Measurements from ENCODE around the gene ADGRG6.
"Not testable (repeated sequence)": the region's sequence is repeated elsewhere in the genome, so short reads cannot be mapped to it uniquely, and the experiment has no call there.

Gene ADGRG6

DNA sequence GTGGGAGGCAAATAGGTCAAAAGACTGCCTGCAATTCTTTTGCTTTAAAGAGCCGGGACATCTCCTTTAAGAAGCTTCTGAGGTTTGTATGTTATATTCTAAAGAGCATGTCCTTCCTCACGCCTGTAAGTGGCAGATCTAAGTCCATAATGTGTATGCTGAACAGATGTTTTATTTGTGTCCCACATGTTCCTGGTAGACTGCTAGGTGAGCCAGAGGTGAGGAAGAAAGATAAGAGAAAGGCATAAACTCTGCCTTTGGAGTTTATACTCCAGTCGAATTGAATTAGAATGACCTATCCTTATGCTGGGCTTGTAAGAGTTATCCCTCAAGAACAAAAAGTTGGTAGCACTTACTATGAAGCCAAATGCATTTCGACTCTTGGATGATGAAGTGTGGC lies 27.2 kb upstream of the ADGRG6 start:
- H3K27ac ChIP-seq, result no peak overlapping the region
- H3K9me3 ChIP-seq (replicated peaks in 1 of 11), result no peaks in the 10 kb centered on the region
- no peak overlapping the region for H3K4me2 ChIP-seq
- no peak for TF ChIP-seq Cebpa-rat (IDR thresholded peaks at IDR 0.05)
- no peak overlapping the region for H3K4me3 ChIP-seq
- H3K36me3 ChIP-seq, result no peaks in the 10 kb centered on the region
- no peaks in the 10 kb centered on the region for H3K27me3 ChIP-seq
- H3K4me1 ChIP-seq, result no peaks in the 10 kb centered on the region
- no peaks in the 10 kb centered on the region for H4K20me1 ChIP-seq
- H3K9ac ChIP-seq, result no peak overlapping the region

DNA sequence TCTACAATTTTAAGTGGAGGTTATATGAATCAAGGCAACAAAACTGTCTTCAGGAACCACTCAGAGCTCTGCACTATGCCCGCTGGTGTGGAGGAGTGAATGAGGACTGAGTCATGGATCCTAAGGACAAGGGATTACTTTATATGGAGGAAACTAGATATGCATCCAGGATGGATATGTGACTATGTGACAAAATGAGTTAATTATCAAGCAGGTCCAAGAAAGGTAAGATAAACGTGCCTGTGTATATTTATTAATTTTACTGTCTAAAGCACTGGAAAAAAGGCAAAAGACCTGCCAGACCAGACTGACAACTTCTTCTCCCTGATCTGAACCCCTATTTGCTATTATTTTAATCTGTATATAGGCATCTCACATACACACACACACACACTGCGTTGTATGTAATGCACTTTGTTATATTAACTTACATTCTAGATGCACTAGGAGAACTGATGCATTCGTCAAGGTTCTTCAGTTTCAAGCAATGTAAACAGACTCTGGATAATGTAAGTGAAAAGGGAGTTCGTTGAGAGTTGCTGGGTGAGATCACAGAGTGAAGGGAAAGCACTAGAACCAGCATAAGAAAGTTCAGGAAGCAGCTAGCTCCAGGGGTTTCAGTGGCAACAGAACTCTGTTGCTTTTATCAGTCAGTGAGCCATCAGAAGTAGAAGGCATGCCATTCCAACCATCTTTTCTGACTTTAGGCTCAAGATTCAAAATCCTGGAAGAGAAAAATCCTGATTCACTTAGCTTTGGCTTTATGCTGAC lies 26.4 kb upstream of the ADGRG6 start:
- H3K27ac ChIP-seq, result no peak overlapping the region
- TF ChIP-seq Cebpa-rat (IDR thresholded peaks at IDR 0.05), result no peak
- H3K27me3 ChIP-seq, result no peaks in the 10 kb centered on the region
- H3K4me1 ChIP-seq, result no peaks in the 10 kb centered on the region
- H3K4me2 ChIP-seq, result no peak overlapping the region
- H3K4me3 ChIP-seq, result no peak overlapping the region
- H4K20me1 ChIP-seq, result no peaks in the 10 kb centered on the region
- H3K36me3 ChIP-seq, result no peaks in the 10 kb centered on the region
- H3K9ac ChIP-seq, result no peak overlapping the region
- no peaks in the 10 kb centered on the region for H3K9me3 ChIP-seq (replicated peaks in 1 of 11)

DNA sequence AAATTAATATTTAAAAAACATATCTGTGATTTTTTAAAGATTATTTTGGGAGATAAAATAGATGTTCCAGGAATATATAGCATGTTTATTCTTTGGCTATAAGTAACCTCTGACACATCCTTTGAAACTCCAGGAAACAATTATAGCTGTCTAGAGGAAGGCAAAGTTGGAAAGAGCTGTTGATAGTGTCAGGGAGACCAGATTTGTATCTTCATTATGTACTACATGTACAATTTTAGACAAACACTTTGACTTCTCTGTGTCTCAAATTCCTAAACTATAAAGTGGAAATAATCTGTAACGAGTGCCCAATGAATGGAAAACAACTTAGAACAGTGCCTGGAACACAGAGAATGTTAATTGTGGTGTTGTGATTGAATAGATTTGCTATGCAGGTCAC lies 25.6 kb upstream of the ADGRG6 start:
- no peaks in the 10 kb centered on the region for H3K27me3 ChIP-seq
- TF ChIP-seq Cebpa-rat (IDR thresholded peaks at IDR 0.05), result no peak
- no peaks in the 10 kb centered on the region for H3K4me1 ChIP-seq
- H3K4me3 ChIP-seq, result no peak overlapping the region
- H3K27ac ChIP-seq, result no peak overlapping the region
- no peaks in the 10 kb centered on the region for H4K20me1 ChIP-seq
- H3K9me3 ChIP-seq (replicated peaks in 1 of 11), result peaks cover 0 to 6% (median 3%) of the 10 kb centered on the region in 11 experiments; a peak in 5 of 22 replicates
- no peaks in the 10 kb centered on the region for H3K36me3 ChIP-seq
- H3K4me2 ChIP-seq, result no peak overlapping the region
- no peak overlapping the region for H3K9ac ChIP-seq

DNA sequence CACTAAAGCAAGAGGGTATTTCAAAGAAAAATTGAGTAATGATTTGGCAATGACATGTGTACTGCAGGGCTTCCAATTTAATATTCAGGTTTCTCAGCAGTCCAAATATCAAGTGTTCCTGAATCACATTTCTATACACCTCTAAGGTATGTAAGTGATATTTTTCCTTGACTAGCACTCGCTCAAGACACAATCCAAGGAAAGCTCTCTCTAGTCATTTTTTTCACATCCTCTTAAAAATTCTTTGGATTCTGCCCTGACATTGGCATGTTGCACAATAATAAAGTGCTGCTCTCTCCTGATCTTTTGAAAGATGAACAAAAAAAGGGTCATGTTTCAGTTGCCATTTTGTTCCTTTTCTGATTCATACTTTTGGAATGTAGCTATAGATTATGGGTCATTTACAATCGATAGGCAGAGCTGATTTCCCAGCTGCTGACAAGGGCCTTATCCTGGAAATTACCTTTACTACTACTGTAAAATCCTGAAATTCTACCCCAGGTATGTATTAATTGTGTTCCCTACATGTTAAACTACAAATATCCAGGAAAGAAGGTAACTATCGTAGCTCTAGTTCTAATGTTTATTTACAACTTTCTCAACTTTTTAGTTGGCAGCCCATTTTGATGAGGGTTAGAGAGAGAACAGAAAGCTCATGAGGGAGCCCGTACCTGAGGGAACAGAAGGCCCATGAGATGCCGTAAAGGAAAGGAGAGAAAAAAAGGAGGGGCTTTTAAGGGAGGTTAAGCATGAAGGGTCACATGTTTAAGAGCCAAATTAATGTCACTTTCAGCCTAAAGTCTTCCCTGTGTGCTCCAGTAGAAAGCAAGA lies 22.2 kb upstream of the ADGRG6 start:
- Histone ChIP-seq H3K4me3 (no peak overlapping the region), H4K20me1 (no peaks in the 10 kb centered on the region), H3K9ac (no peak overlapping the region), H3K9me3 (replicated peaks in 1 of 11) (peaks cover 0 to 6% (median 3%) of the 10 kb centered on the region in 11 experiments; a peak in 5 of 22 replicates), H3K27ac (no peak overlapping the region), H3K27me3 (no peaks in the 10 kb centered on the region), H3K4me2 (no peak overlapping the region), H3K36me3 (no peaks in the 10 kb centered on the region), H3K4me1 (no peaks in the 10 kb centered on the region)
- no peak; a peak in 1 of 22 replicates for TF ChIP-seq Cebpa-rat (IDR thresholded peaks at IDR 0.05)

DNA sequence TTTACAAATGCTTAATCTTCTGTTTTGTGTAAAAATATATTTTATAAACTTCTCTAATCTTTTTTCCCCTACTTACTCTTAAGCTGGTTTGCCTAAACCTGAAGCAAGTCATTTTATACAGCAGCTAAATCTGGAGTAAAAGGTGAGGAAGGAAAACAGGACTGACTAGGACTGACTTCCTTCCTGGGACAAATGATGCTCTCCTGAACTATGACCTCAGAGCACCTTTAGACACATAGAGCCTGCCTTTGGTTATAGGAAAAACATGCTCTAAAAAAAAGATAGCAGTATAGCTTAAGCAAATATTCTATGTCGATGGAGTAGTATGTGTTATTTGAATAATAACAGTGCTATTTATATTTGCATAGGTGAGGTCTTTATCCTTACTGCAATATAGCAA lies 21.5 kb upstream of the ADGRG6 start:
- Histone ChIP-seq H3K27me3 (no peaks in the 10 kb centered on the region), H3K4me2 (no peak overlapping the region), H4K20me1 (no peaks in the 10 kb centered on the region), H3K36me3 (no peaks in the 10 kb centered on the region), H3K27ac (no peak overlapping the region), H3K9me3 (replicated peaks in 1 of 11) (peaks cover 0 to 6% (median 3%) of the 10 kb centered on the region in 11 experiments; a peak in 5 of 22 replicates), H3K4me1 (no peaks in the 10 kb centered on the region), H3K4me3 (no peak overlapping the region), H3K9ac (no peak overlapping the region)
- TF ChIP-seq Cebpa-rat (IDR thresholded peaks at IDR 0.05), result no peak

DNA sequence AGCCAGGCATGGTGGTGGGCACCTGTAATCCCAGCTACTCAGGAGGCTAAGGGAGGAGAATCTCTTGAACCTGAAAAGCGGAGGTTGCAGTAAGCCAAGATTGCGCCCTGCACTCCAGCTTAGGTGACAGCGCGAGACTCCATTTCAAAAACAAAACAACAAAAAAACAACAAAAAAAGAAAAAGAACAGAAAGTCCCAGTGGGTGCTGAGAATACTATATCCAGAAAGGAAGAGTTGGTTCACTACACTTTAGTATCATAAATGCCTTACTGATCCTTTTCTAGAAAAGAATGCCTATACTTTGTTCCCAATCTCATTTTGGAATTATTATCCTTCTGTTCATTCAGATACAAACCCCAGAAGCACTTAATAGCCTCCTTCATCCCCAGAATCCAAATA lies 20.9 kb upstream of the ADGRG6 start:
- Histone ChIP-seq H3K4me1 (no peaks in the 10 kb centered on the region), H3K9me3 (replicated peaks in 1 of 11) (peaks cover 0 to 6% (median 3%) of the 10 kb centered on the region in 11 experiments; a peak in 5 of 22 replicates), H3K27me3 (no peaks in the 10 kb centered on the region), H4K20me1 (no peaks in the 10 kb centered on the region), H3K4me3 (no peak overlapping the region), H3K4me2 (no peak overlapping the region), H3K9ac (no peak overlapping the region), H3K36me3 (no peaks in the 10 kb centered on the region), H3K27ac (no peak overlapping the region)
- TF ChIP-seq Cebpa-rat (IDR thresholded peaks at IDR 0.05), result no peak

DNA sequence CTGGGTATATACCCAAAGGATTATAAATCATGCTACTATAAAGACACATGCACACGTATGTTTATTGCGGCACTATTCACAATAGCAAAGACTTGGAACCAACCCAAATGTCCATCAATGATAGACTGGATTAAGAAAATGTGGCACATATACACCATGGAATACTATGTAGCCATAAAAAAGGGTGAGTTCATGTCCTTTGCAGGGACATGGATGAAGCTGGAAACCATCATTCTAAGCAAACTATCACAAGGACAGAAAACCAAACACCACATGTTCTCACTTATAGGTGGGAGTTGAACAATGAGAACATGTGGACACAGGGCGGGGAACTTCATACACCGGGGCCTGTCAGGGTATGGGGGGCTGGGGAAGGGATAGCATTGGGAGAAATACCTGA lies 18.7 kb upstream of the ADGRG6 start:
- not testable (repeated sequence) for H3K4me1 ChIP-seq; H3K27me3 ChIP-seq; H4K20me1 ChIP-seq; H3K4me2 ChIP-seq; H3K4me3 ChIP-seq; H3K27ac ChIP-seq; H3K9me3 ChIP-seq (replicated peaks in 1 of 11); H3K9ac ChIP-seq; H3K36me3 ChIP-seq

DNA sequence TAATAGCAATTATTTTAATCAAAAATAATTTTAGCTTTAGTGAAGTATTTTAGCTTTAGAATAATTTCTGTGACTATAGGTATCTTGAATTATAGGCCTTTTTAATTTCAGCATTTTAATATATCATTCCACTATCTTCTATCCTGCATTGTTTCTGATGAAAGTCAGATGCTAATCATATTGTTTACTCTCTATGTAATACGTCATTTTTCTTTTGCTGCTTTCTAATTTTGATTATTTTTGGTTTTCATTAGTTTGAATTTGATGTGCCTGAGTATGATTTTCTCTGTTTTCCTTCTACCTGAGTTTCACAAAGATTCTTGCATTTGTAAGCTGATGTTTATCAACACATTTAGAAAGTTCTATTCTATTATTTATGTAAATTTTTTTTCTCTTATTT lies 17.4 kb upstream of the ADGRG6 start:
- Histone ChIP-seq H3K9ac (no peak overlapping the region), H3K4me1 (no peaks in the 10 kb centered on the region), H3K27ac (no peak overlapping the region), H3K36me3 (no peaks in the 10 kb centered on the region), H4K20me1 (no peaks in the 10 kb centered on the region), H3K4me2 (no peak overlapping the region), H3K27me3 (no peaks in the 10 kb centered on the region), H3K9me3 (replicated peaks in 1 of 11) (peaks cover 0 to 6% (median 3%) of the 10 kb centered on the region in 11 experiments; a peak in 5 of 22 replicates), H3K4me3 (no peak overlapping the region)
- no peak for TF ChIP-seq Cebpa-rat (IDR thresholded peaks at IDR 0.05)

DNA sequence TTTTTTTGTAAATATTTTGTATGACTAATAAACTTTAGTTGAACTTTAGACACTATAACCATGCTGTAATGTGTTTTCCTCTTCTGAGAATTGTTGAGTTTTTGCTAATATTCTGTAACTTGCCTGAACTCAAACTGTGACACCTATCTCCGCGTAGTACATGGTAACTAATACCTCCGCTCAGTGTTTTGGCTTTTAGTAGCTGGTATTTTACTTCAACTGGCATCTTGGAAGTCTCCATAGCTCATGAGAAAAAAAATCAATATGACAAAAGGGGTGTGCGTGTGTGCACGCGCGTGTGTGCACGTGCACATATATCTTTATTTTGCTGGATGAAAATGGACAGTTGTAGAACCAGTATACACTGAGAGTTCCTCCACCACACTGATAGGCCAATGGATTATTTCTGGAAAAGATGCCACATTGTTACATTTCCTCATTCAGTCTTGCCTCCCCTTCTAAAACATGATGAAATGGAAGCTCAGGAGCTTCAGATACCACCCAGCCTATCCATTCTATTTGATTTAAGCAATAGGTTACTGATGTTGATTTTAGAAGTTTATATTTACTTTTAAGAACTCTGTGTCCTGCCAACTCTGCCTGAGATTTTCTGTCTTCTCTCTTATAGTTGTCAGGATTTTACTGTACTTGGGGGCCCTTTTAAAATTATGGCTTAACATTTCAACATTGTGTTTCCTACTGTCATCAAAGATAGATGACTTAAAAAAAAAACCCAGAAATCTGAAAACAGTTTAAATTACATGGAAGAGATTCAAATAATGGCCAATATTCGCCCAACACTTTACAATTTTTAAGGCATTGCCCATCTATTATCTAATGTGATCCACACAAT lies 16.3 kb upstream of the ADGRG6 start:
- H3K27me3 ChIP-seq, result no peaks in the 10 kb centered on the region
- H3K4me2 ChIP-seq, result no peak overlapping the region
- H3K9me3 ChIP-seq (replicated peaks in 1 of 11), result peaks cover 0 to 6% (median 3%) of the 10 kb centered on the region in 11 experiments; a peak in 5 of 22 replicates
- no peak overlapping the region for H3K4me3 ChIP-seq
- no peaks in the 10 kb centered on the region for H3K4me1 ChIP-seq
- no peak overlapping the region for H3K27ac ChIP-seq
- H4K20me1 ChIP-seq, result no peaks in the 10 kb centered on the region
- H3K36me3 ChIP-seq, result no peaks in the 10 kb centered on the region
- no peak overlapping the region for H3K9ac ChIP-seq
- TF ChIP-seq Cebpa-rat (IDR thresholded peaks at IDR 0.05), result no peak
